NCI-H2107 treated with DMSO at 0.1 percent for 48 hours (cell line): ENCODE results near the gene NUMB.

Experiments used
- DNase-seq: peaks from one replicate; lab custom pipeline; 2025; ENCODE audit not compliant: unreplicated experiment; lab: John Stamatoyannopoulos, UW

Gene NUMB

GRCh38 chr14:73234586-73235394 is 223.6 kb downstream of the NUMB start:
- DNase-seq: no peak

GRCh38 chr14:73234029-73234428 is 224.3 kb downstream of the NUMB start:
- DNase-seq: no peak

- no peak for DNase-seq
Observed at GRCh38 chr14:73233564-73233963, 224.8 kb downstream of the NUMB start.

DNA sequence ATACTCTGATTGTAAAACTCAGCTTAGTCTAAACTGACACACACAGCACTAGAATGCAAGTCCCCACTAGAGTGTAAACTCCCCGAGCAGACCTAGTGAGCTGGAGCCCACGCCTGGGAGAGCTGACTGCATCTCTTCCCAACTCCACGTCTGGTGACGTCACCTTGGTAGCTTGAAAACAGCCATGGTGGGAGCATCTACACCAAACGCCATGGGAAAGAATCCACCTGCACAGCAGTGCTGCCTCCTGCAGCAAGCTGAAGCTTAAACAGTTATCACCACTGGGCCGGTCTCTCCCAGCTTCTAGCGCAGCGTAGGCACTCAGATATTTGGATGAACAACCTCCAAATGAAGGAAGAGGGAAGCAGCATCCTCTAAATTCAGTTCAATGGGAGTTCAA is 225.4 kb downstream of the NUMB start:
- DNase-seq: no peak

GRCh38 chr14:73231981-73232851 is 226.1 kb downstream of the NUMB start:
- no peak for DNase-seq

GRCh38 chr14:73230051-73230450 is 228.3 kb downstream of the NUMB start:
- no peak for DNase-seq

DNA sequence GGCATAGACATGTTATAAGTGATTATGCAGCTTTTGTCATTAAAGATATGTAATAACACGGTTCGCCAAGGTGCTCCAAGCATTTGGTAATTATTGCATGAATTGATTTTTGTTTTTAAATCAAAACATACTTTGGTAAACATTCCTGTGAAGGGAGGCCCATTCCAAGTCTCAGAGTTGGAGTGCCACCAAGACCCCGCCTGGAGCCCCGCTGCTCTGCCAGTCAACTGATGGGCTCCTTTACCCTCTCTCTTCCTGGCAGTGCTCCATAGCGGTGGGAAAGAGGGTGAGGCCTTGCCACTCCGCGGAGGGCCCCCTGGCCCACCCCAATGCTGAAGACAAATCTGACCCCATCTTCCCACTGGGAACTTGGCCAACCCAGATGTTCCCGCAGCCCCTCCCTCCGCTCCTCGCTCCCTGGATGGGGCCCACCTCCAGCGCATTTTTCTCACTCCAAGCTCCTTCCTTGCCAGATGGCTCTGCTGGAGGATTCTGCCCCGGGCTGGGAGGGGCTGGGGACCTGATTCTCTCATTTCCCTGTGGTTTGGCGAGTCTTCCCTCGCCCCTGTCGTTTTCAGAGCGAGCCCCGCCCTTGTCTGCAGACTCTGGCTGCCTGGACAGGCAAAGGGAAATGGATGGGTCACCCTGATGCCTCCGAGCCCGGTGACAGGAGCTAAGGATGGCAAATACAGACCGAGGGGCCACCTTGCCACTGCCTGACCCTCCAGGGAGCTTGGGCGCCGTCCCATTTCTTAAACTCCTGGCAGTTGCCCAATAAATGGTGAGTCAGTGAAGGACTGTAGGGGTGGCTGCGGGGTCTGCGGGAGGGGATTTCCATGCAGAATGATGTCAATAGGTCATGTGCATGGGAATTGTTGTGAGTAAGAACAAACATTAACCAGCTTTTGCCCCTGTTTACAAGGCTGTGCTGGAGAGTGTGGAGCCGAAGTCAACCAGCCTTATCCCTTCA is 230.2 kb downstream of the NUMB start:
- no peak for DNase-seq

DNA sequence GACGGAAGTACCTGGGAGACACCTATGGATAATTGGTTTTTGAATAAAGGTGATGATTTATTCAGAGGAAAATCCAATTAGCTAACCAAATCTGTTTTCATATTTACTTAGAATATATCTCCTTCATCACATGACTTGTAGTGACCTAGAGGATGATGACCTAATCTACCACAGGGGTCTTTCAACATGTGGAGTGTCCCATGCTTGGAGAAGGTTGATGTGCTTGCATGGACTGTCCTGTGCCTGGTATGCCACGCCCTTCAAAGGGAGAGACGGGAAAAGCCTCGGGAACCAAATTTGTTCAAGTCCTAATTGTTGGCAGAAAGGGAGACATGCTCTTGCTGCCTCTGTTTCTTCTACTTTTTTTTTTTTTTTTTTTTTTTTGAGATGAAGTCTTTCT is 232.8 kb downstream of the NUMB start:
- no peak for DNase-seq
